Measurements from ENCODE around the gene LDLRAD4. TPM values are rescaled to one million over a fixed set of nuclear protein-coding genes. Genes with fewer than 3 reads are reported as not detected.

The LDLRAD4 gene
- total RNA-seq, 2 donors from 2014 or later, result 33.1 to 41.2 TPM

- no peaks in the 10 kb centered on the region for H3K27me3 ChIP-seq
- H3K4me1 ChIP-seq, result peaks cover 0 to 9% of the 10 kb centered on the region in 2 donors
- TF ChIP-seq, protein P1, sequence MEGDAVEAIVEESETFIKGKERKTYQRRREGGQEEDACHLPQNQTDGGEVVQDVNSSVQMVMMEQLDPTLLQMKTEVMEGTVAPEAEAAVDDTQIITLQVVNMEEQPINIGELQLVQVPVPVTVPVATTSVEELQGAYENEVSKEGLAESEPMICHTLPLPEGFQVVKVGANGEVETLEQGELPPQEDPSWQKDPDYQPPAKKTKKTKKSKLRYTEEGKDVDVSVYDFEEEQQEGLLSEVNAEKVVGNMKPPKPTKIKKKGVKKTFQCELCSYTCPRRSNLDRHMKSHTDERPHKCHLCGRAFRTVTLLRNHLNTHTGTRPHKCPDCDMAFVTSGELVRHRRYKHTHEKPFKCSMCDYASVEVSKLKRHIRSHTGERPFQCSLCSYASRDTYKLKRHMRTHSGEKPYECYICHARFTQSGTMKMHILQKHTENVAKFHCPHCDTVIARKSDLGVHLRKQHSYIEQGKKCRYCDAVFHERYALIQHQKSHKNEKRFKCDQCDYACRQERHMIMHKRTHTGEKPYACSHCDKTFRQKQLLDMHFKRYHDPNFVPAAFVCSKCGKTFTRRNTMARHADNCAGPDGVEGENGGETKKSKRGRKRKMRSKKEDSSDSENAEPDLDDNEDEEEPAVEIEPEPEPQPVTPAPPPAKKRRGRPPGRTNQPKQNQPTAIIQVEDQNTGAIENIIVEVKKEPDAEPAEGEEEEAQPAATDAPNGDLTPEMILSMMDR (IDR thresholded peaks at IDR 0.05), result no peak
- no peaks in the 10 kb centered on the region for H3K36me3 ChIP-seq
- peak overlapping the region in 1 of 2 donors; percentile 53 for H3K27ac ChIP-seq
- no peak for DNase-seq (ENCODE audit: low spot score)
- H3K9me3 ChIP-seq, result no peaks in the 10 kb centered on the region
- no peak overlapping the region for H3K4me3 ChIP-seq
Measured at GRCh38 chr18:13511961-13512577, 293.5 kb downstream of the LDLRAD4 start.

DNA sequence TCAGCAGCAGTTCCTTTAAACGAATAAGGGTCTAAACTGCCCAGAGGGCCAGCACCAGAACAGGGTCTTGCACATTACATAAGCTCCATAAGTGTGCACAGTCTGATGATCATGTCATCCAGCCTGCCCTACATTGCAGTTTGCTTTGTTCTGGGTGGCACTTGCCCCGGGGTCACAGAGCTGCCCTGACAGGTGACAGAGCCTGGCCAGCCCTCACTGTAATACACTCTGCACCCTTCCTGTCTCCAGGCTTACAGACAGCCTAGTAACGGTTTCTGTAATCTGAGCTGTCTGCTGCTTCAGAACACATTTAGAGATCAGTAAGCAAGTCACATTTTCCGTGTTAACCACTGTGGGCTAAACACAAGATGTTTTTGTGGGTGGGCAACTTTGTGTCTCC is 294.5 kb downstream of the LDLRAD4 start:
- peak overlapping the region; percentile 48 to 53 for H3K27ac ChIP-seq
- H3K27me3 ChIP-seq, result no peaks in the 10 kb centered on the region
- H3K4me3 ChIP-seq, result no peak overlapping the region
- no peaks in the 10 kb centered on the region for H3K9me3 ChIP-seq
- DNase-seq (ENCODE audit: low spot score), result peak; percentile 64
- H3K4me1 ChIP-seq, result peaks cover 0 to 9% of the 10 kb centered on the region in 2 donors
- TF ChIP-seq, protein P1 (IDR thresholded peaks at IDR 0.05), result no peak
- no peaks in the 10 kb centered on the region for H3K36me3 ChIP-seq

GRCh38 chr18:13513481-13513880 is 294.9 kb downstream of the LDLRAD4 start:
- H3K4me1 ChIP-seq, result peaks cover 0 to 9% of the 10 kb centered on the region in 2 donors
- H3K27ac ChIP-seq, result peak overlapping the region; percentile 48 to 53
- no peak overlapping the region for H3K4me3 ChIP-seq
- no peaks in the 10 kb centered on the region for H3K27me3 ChIP-seq
- peaks cover 0 to 3% of the 10 kb centered on the region in 2 donors for H3K9me3 ChIP-seq
- no peaks in the 10 kb centered on the region for H3K36me3 ChIP-seq
- DNase-seq (ENCODE audit: low spot score), result peak; percentile 51
- TF ChIP-seq, protein P1 (IDR thresholded peaks at IDR 0.05), result no peak

GRCh38 chr18:13514558-13514957 is 296.0 kb downstream of the LDLRAD4 start:
- H3K36me3 ChIP-seq, result no peaks in the 10 kb centered on the region
- H3K27ac ChIP-seq, result peak overlapping the region; percentile 48 to 53
- H3K4me3 ChIP-seq, result no peak overlapping the region
- no peak for DNase-seq (ENCODE audit: low spot score)
- TF ChIP-seq, protein P1 (IDR thresholded peaks at IDR 0.05), result no peak
- H3K9me3 ChIP-seq, result peaks cover 0 to 8% of the 10 kb centered on the region in 2 donors
- H3K27me3 ChIP-seq, result no peaks in the 10 kb centered on the region
- peaks cover 0 to 11% of the 10 kb centered on the region in 2 donors for H3K4me1 ChIP-seq

DNA sequence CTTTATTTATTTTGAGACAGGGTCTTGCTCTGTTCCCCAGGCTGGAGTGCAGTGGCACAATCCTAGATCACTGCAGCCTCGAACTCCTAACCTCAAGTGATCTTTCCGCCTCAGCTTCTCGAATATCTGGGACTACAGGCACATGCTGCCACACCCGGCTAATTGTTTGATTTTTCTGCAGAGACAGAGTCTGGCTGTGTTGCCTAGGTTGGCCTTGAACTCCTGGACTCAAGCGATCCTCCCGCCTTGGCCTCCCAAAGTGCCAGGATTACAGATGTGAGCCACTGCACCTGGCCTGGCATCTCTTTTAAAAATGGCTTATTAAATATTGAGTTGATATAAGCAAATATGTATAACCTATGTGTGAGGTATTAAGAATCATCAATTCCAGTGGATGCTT is 298.3 kb downstream of the LDLRAD4 start:
- H3K9me3 ChIP-seq, result peaks cover 0 to 8% of the 10 kb centered on the region in 2 donors
- H3K27ac ChIP-seq, result no peak overlapping the region
- H3K4me3 ChIP-seq, result no peak overlapping the region
- TF ChIP-seq, protein P1 (IDR thresholded peaks at IDR 0.05), result no peak
- H3K36me3 ChIP-seq, result no peaks in the 10 kb centered on the region
- peaks cover 0 to 33% of the 10 kb centered on the region in 2 donors for H3K4me1 ChIP-seq
- no peaks in the 10 kb centered on the region for H3K27me3 ChIP-seq
- DNase-seq (ENCODE audit: low spot score), result peak; percentile 44

DNA sequence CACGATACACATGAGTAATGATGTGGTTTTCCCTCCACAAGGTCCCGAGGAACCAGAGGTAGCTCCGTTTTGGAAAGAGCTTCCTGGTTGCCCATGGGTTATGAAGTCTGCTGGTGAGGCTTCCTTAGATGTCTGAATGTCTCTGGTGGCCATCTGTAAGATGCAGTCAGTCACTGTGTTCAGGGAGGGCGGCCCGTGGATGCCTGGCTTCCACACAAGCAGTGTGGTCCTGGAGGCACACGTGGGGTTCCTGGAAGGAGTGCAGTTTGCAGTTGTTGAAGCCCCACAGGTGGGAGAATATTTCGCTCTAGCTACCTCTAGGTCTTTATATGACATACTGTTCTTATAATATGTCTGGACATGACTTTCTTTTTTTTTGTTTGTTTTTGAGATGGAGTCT is 298.8 kb downstream of the LDLRAD4 start:
- Histone ChIP-seq H3K4me3 (no peak overlapping the region), H3K36me3 (no peaks in the 10 kb centered on the region), H3K27ac (no peak overlapping the region), H3K27me3 (no peaks in the 10 kb centered on the region), H3K4me1 (peaks cover 0 to 34% of the 10 kb centered on the region in 2 donors), H3K9me3 (peaks cover 0 to 8% of the 10 kb centered on the region in 2 donors)
- TF ChIP-seq, protein P1 (IDR thresholded peaks at IDR 0.05), result no peak
- DNase-seq (ENCODE audit: low spot score), result no peak
